ENCODE results near the gene CTTNBP2. TPM values are rescaled to one million over a fixed set of nuclear protein-coding genes. Genes with fewer than 3 reads are reported as not detected.

Gene CTTNBP2
- total RNA-seq, 1 donor from 2014 or later: 9.9 TPM

- TF ChIP-seq, protein P1, sequence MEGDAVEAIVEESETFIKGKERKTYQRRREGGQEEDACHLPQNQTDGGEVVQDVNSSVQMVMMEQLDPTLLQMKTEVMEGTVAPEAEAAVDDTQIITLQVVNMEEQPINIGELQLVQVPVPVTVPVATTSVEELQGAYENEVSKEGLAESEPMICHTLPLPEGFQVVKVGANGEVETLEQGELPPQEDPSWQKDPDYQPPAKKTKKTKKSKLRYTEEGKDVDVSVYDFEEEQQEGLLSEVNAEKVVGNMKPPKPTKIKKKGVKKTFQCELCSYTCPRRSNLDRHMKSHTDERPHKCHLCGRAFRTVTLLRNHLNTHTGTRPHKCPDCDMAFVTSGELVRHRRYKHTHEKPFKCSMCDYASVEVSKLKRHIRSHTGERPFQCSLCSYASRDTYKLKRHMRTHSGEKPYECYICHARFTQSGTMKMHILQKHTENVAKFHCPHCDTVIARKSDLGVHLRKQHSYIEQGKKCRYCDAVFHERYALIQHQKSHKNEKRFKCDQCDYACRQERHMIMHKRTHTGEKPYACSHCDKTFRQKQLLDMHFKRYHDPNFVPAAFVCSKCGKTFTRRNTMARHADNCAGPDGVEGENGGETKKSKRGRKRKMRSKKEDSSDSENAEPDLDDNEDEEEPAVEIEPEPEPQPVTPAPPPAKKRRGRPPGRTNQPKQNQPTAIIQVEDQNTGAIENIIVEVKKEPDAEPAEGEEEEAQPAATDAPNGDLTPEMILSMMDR (conservative IDR thresholded peaks at IDR 0.05): no peak
- Mint-ChIP-seq H3K27ac (ENCODE audit: unreplicated experiment) (no peak overlapping the region), H3K4me1 (no peaks in the 10 kb centered on the region), H3K4me3 (no peak overlapping the region), H3K9me3 (no peaks in the 10 kb centered on the region), H3K27me3 (ENCODE audit: low read depth) (no peaks in the 10 kb centered on the region), H3K36me3 (ENCODE audit: low read depth) (peaks cover 17% of the 10 kb centered on the region)
- no peak for DNase-seq (ENCODE audit: low read depth, low spot score)
Measured at GRCh38 chr7:117858712-117859111, 14.5 kb downstream of the CTTNBP2 start.

GRCh38 chr7:117857718-117858117 lies 15.5 kb downstream of the CTTNBP2 start:
- TF ChIP-seq, protein P1 (conservative IDR thresholded peaks at IDR 0.05): no peak
- no peak overlapping the region for H3K27ac Mint-ChIP-seq (ENCODE audit: unreplicated experiment)

DNA sequence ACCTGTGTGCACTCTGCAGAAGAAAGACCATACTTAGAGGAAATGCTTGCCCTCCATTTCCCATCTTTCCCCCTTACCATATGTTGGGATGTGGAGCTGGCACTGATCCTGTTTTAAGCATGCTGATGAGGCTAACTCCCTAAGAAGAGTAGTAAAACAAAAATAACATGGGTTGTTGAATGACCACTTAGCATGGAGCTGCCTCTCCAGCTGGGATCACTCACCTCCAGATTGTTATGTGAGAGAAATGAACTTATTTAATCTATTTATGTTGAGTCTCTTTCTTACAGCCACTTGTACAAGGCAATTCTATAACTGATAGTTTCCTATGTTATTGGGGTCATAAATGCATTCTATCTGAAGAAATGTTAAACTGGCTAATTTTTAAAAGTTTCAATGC lies 17.0 kb downstream of the CTTNBP2 start:
- no peak for DNase-seq (ENCODE audit: low read depth, low spot score)
- Mint-ChIP-seq H3K4me1 (no peaks in the 10 kb centered on the region), H3K27me3 (ENCODE audit: low read depth) (no peaks in the 10 kb centered on the region), H3K4me3 (no peak overlapping the region), H3K36me3 (ENCODE audit: low read depth) (peaks cover 9% of the 10 kb centered on the region), H3K27ac (ENCODE audit: unreplicated experiment) (no peak overlapping the region), H3K9me3 (no peaks in the 10 kb centered on the region)
- TF ChIP-seq, protein P1 (conservative IDR thresholded peaks at IDR 0.05): no peak

More at GRCh38 chr7:117857718-117858117, 15.5 kb downstream of the CTTNBP2 start:
- Mint-ChIP-seq H3K4me3 (no peak overlapping the region), H3K4me1 (no peaks in the 10 kb centered on the region), H3K9me3 (no peaks in the 10 kb centered on the region), H3K27me3 (ENCODE audit: low read depth) (no peaks in the 10 kb centered on the region), H3K36me3 (ENCODE audit: low read depth) (peaks cover 17% of the 10 kb centered on the region)
- no peak for DNase-seq (ENCODE audit: low read depth, low spot score)

GRCh38 chr7:117854186-117854585 lies 19.1 kb downstream of the CTTNBP2 start:
- no peaks in the 10 kb centered on the region for H3K4me1 Mint-ChIP-seq
- no peaks in the 10 kb centered on the region for H3K27me3 Mint-ChIP-seq (ENCODE audit: low read depth)
- no peaks in the 10 kb centered on the region for H3K9me3 Mint-ChIP-seq
- TF ChIP-seq, protein P1 (conservative IDR thresholded peaks at IDR 0.05): no peak
- no peak overlapping the region for H3K4me3 Mint-ChIP-seq
- H3K36me3 Mint-ChIP-seq (ENCODE audit: low read depth): no peaks in the 10 kb centered on the region
- no peak overlapping the region for H3K27ac Mint-ChIP-seq (ENCODE audit: unreplicated experiment)
- no peak for DNase-seq (ENCODE audit: low read depth, low spot score)

DNA sequence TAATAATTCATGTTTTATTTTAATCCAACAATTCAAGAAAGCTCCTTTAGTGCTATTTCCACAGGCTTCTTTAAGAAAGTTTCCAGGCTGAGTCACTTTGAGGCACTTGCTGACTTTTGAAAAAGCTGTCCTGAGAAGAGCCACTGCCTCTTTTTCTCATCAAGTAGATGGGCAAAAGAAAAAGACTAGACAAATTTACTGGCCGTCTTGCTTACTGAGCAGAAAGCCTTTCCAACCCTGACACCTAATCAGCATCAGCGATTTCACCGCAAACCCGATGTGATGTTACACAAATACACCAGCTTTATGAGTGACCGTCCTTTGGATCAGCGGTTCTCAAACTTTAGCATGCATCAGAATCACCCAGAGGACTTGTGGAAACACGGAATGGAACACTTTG lies 24.3 kb downstream of the CTTNBP2 start:
- Mint-ChIP-seq H3K36me3 (ENCODE audit: low read depth) (peaks cover 12% of the 10 kb centered on the region), H3K27me3 (ENCODE audit: low read depth) (no peaks in the 10 kb centered on the region), H3K4me3 (no peak overlapping the region), H3K27ac (ENCODE audit: unreplicated experiment) (no peak overlapping the region), H3K4me1 (no peaks in the 10 kb centered on the region), H3K9me3 (peaks cover 2% of the 10 kb centered on the region)
- DNase-seq (ENCODE audit: low read depth, low spot score): no peak
- TF ChIP-seq, protein P1 (conservative IDR thresholded peaks at IDR 0.05): no peak

DNA sequence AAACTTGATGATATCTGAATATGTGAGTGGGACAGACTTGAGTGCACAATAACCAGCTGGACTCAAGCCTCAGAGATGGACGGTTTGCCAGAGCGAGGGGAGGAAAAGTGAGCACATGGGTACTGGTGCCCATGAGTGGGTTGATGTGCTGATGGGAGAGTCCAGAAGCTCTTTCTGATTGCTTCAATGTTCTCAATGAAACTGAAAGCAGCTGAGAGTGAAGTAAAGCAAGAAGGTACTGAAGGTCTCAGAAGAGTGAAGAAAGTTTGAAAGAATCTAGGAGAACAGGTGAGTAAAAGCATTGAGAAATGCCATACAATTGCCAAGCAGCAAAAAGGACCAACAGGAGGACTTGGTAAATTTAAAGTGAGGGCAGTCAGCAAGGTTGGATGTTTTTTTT lies 28.6 kb downstream of the CTTNBP2 start:
- Mint-ChIP-seq H3K9me3 (peaks cover 2% of the 10 kb centered on the region), H3K36me3 (ENCODE audit: low read depth) (peaks cover 27% of the 10 kb centered on the region), H3K4me3 (no peak overlapping the region), H3K27ac (ENCODE audit: unreplicated experiment) (no peak overlapping the region), H3K4me1 (no peaks in the 10 kb centered on the region), H3K27me3 (ENCODE audit: low read depth) (no peaks in the 10 kb centered on the region)
- DNase-seq (ENCODE audit: low read depth, low spot score): no peak
- TF ChIP-seq, protein P1 (conservative IDR thresholded peaks at IDR 0.05): no peak
